Measurements from ENCODE around the gene P2RX7.
A peak's percentile ranks its signal among the peaks of the same experiment; 100 is the strongest.
"Not testable (repeated sequence)": the region's sequence is repeated elsewhere in the genome, so short reads cannot be mapped to it uniquely, and the experiment has no call there.

The P2RX7 gene

DNA sequence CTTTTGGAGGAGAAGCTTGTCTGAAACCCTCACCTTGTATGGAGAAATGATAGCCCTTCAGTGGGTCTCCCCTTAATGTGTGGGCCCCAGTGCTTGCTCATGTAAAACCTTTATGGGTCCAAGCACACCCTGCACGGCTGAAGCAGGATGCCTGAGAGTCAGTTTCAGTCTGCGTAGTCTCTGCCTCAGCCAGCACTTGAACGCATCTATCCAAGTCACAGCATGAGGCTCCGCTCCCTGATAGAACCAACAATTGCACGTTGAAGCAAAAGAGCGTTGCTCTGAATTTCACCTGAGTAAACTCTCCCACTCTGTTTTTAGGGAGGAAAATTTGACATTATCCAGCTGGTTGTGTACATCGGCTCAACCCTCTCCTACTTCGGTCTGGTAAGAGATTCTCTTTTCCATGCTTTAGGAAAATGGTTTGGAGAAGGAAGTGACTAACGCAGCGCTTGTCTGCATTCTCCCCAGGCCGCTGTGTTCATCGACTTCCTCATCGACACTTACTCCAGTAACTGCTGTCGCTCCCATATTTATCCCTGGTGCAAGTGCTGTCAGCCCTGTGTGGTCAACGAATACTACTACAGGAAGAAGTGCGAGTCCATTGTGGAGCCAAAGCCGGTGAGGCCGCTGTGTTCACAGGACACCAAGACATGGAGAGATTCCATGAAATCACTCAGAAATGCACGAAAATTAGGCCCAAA lies 44.3 kb downstream of the P2RX7 start:
- DNase-seq, result no peak

DNA sequence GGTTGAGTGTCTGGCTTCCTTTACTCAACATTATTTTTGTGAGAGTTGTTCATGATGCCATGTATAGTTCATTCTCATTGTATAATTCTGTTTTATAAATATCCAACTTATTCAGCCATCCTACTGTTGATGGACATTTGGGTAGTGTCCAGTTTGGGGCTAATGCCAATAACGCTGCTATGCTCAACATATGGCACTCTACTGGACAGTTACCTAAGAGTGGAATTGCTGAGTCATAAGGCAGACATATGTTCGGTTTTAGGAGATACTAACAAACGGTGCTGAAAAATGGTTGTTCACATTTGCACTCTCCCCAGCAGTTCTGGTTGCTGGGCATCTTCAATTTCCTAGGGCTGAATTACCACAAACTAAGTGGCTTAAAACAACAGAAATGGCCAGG lies 48.5 kb downstream of the P2RX7 start:
- DNase-seq, result no peak

DNA sequence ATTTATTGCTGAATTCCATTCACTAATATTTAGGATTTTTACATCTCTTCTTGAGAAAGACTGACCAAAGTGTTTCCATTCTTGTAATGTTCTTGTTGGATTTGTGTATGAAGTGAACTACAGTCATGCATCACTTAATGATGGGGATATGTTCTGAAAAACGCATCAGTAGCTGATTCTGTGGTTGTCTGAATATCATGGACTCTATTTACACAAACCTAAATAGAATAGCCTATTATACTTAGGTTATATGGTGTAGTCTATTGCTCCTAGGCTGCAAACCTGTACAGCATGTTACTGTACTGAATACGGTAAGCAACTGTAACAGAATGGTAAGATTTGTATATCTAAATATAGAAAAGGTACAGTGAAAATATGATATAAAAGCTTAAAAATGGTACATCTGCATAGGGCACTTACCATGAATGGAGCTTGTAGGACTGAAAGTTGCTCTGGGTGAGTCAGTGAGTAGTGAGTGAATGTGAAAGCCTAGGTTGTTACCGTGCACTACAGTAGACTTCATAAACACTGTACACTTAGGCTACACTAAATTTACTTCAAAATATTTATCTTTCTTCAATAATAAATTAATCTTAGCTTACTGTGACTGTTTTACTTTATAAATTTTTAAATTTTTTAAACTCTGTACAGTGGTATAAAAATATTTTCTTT lies 49.7 kb downstream of the P2RX7 start:
- no peak for DNase-seq

DNA sequence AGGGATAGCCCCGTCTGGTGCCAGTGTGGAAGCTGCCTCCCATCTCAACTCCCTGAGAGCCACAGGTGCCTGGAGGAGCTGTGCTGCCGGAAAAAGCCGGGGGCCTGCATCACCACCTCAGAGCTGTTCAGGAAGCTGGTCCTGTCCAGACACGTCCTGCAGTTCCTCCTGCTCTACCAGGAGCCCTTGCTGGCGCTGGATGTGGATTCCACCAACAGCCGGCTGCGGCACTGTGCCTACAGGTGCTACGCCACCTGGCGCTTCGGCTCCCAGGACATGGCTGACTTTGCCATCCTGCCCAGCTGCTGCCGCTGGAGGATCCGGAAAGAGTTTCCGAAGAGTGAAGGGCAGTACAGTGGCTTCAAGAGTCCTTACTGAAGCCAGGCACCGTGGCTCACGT lies 51.7 kb downstream of the P2RX7 start:
- no peak for DNase-seq

DNA sequence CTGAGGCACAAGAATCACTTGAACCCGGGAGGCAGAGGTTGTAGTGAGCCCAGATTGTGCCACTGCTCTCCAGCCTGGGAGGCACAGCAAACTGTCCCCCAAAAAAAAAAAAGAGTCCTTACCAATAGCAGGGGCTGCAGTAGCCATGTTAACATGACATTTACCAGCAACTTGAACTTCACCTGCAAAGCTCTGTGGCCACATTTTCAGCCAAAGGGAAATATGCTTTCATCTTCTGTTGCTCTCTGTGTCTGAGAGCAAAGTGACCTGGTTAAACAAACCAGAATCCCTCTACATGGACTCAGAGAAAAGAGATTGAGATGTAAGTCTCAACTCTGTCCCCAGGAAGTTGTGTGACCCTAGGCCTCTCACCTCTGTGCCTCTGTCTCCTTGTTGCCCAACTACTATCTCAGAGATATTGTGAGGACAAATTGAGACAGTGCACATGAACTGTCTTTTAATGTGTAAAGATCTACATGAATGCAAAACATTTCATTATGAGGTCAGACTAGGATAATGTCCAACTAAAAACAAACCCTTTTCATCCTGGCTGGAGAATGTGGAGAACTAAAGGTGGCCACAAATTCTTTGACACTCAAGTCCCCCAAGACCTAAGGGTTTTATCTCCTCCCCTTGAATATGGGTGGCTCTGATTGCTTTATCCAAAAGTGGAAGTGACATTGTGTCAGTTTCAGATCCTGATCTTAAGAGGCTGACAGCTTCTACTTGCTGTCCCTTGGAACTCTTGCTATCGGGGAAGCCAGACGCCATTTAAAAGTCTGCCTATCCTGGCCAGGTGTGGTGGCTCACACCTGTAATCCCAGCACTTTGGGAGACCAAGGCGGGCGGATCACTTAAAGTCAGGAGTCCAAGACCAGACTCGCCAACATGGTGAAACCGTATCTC lies 52.6 kb downstream of the P2RX7 start:
- DNase-seq, result no peak

DNA sequence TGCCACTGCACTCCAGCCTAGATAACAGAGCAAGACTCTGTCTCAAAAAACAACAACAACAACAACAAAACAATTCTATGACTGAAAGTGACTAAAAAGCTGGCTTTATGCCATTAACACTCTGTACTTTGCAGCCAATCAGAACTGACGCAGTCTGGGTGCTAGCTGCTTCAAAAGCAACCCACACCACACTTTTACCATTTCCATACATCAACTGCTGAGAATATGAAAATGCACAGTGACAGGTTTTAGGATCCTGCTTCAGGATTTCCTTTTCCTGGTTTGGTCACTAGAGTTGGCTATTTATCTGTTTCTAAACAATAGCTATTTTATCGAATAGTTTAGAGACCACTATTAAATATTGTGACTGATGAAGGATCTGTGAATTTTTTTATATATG lies 54.1 kb downstream of the P2RX7 start:
- no peak for DNase-seq

DNA sequence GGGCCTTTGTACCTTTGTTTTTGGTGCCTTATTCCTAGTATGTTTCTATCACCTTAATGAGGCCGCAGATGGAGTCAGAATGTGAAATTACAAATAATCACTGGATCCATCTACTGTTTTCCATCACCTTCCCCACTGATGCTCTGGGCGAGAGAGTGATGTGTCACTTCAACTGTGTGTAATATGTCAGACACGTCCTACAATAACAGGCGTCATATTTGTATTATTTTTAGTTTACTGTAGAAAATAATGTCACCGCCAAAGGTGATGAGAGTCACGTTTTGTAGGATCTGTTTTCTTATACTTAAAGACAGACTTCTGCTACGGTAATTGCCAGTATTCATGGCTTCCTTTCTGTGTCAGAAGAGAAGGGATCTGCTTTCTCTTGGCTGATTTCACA lies 54.8 kb downstream of the P2RX7 start:
- DNase-seq, result no peak

DNA sequence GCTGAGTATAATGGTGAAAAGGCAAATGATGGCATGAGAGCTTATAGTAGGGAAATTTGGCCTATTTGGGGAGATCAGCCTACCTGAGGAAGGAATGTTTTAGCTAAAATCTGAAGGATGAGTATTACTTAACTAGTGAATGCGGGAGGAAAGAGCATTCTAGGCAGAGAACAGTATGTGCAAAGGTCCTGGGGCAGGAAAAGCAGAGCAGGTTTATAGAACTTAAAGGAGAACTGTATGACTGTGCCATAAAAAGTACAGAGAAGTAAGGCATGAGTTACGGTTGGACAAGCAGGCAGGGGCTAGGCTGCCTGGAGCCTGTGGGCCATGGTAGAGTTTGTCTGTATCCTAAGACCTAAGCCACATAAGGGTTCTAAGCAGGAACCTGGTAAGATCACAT lies 55.6 kb downstream of the P2RX7 start:
- no peak for DNase-seq

DNA sequence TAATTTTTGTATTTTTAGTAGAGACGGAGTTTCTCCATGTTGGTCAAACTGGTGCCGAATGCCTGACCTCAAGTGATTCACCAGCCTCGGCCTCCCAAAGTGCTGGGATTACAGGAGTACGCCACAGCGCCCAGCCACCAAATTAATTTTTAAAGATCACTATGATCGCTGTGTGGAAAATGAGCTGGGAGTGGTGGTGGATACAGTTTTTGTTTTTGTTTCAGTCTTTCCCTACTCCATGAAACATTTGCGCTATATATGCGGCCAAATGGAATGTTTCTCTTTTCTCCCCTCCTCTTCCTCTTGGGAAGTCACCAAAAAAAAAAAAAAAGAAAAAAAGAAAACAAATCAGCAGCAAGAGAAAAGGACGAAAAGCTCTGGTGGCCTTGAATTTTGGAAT lies 56.5 kb downstream of the P2RX7 start:
- DNase-seq, result no peak

DNA sequence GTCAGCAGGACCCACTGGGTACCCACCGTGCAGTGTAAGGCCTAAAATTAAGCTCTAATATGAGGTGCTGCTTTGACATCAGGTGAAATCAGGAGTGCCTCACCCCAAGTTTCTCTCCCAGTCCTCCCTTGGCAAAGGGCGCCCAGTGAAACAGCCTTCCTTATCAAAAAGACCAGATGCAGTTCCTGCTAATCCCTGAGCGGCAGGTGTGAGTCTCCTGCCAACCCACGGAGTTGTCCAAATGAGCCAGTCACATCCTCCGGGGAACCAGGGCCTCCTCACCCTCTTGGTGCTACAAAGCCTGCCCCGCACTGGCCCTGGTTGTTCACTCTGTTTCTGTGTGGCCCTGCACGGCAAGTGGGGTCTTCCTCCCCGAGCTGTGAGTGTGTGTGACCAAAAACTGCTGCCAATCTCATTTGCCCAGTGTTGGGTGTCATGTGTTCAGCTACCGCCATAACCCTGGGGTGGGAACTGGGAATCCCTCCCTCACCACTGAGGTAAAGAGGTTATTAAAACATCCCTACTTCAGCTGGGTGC lies 57.0 kb downstream of the P2RX7 start:
- DNase-seq, result no peak

DNA sequence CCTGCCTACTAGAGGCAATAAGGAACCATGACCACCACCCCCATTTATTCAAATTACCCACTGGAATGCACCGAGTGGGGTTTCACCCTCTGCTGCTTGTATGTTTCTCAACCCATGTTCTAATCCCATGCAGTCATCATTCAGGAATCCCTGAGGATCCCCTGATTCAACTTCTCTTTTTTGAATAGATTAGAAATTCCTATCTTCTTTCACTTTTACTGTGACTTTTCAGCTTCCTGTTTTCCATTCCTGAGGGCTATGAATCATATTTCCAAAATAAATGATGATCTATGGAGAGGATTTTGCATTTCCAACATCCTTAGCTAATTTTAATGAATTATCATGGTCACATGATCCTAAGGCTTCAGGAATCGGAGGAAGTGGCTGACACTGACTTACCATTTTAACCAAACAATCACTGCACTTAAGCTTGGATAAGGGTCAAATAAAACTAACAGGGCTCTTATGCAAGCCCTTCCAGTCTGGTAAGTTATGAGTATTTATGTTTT lies 57.9 kb downstream of the P2RX7 start:
- no peak for DNase-seq

DNA sequence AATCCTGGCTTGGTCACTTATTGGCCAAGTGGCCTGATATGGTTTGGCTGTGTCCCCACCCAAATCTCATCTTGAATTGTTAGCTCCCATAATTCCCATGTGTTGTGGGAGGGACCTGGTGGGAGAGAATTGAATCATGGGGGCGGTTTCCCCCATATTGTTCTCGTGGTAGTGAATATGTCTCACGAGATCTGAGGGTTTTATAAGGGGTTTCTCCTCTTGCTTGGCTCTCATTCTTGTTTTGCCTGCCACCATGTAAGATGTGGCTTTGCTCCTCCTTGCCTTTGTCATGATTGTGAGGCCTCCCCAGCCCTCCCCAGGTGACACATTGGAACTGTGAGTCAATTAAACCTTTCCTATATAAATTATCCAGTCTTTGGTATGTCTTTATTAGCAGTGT lies 58.5 kb downstream of the P2RX7 start:
- no peak for DNase-seq

DNA sequence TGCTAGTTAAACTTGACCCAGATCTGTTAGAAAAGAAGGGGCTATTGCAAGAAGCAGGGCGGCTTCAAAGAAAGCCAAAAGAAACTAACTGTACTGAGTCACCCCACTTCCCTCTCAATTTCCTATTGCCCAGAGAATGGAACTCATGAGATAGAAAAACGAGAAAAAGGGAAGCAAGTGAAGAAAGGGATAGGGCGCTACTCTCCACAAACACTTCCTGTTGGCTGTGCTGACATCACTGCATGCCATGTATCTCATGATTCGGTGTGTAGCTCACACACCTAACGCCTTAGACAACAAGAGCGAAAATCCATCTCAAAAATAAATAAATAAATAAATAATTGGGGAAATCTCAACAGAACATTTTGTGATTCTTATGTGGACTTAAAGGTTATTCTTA lies 64.2 kb downstream of the P2RX7 start:
- no peak for DNase-seq

DNA sequence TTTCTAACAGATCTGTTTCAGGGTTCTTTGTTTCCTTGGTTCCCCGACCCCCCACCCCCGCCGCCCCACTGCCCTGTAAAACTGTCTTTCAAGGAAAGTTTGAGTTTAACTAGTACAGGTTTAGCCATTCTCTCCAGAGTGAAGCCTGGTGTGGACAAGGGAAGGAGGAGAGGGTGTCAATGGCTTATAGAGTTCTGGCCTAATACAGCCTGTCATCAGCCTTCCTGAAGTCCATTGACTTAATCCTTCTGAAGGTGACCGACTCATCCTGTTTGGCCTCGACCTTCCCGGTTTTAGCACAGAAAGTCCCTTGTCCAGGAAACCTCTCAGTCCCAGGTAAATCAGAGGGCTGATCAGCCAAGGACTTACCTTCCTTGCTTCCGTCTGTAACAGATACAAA lies 66.3 kb downstream of the P2RX7 start:
- no peak for DNase-seq

DNA sequence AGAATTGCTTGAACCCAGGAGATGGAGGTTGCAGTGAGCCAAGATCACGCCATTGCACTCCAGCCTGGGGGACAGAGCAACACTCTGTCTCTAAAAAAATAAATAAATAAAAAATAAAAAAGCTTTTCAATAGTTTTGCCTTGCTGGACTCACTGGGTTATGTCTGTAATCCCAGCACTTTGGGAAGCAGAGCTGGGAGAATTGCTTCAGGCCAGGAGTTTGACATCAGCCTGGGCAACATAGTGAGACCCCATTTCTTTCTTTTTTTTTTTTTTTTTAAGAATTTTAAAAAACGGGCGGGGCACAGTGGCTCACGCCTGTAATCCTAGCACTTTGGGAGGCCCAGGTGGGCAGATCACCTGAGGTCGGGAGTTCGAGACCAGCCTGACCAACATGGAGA lies 68.5 kb downstream of the P2RX7 start:
- not testable (repeated sequence) for DNase-seq

DNA sequence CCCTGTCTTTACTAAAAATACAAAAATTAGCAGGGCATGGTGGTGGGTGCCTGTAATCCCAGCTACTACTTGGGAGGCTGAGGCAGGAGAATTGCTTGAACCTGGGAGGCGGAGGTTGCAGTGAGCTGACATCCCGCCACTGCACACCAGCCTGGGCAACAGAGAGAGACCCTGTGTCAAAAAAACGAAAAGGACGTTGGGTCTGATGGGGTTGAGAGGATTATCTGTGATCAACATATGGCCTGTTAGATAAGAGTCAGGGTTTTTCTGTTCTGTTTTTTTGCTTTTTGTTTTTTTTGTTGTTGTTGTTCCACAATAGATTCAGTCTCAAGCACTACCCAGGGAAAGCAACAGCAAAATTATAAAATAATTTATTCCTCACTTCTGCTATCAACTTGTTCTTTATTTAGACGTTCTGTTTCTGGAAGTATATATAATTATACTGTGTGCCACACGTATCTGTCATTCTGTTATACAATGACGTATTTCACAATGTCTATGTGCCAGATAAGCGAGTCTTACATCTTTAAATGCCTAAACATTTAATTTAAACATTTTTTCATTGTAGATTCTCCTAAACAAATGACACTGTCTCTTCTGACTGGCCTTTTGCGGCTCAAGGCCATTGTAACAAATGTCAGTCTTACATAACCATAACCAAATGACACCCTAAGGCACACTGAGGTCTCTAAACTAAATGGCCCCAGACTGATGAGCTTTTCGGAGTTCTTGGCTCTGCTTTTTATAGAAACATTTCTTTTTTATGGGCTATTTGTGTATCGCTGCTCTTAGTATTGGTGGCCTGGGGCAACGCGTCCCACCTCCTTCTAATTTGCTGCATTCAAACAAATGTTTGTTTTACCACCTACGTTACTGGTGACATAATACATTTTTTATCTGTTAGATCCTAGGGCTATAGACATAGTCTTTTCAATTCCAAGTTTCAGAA lies 70.0 kb downstream of the P2RX7 start:
- no peak for DNase-seq

DNA sequence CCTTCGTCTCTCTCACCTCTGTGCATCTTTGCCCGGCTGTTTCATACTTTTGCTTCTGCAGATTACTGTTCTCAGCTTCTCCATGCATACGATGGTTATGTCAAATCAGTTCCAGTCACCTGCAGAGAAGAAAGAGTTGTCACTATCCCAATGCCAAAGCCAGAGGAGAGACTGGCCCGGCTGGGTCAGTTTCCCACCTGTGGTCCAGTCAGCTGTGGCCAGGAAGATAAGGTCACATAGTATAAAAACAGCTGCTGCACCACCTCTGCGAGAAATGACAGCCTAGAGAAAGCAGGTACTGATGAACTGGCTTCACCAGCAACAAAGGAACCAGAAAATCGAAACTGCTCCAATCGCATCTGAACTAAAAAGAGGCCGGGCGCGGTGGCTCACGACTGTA lies 70.8 kb downstream of the P2RX7 start:
- no peak for DNase-seq

DNA sequence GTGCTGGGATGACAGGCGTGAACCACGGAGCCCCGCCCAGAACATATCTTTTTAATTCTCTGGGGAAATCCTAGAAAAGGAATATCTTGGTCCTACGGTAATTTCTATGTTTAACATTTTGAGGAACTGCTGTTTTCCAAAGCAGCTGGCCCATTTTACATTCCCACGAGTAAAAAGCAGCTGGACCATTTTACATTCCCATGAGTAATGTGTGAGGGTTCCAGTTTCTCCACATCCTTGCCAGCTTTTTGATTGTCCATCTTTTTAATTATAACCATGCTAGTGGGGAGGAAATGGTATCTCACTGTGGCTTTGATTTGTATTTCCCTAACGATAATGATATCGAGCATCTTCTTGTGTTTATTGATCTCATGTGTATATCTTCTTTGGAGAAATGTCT lies 72.8 kb downstream of the P2RX7 start:
- DNase-seq, result no peak

DNA sequence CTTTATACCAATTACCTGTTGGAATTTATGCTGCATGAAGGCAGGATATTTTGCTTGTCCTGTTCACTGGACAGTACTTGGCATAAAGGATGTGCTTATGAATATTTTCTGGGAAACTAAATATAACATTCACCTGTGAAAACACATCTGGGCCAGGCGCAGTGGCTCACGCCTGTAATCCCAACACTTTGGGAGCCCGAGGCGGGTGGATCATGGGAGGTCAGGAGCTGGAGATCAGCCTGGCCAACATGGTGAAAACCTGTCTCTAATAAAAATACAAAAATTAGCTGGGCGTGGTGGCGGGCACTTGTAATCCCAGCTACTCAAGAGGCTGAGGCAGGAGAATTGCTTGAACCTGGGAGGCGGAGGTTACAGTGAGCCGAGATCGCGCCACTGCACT lies 75.9 kb downstream of the P2RX7 start:
- not testable (repeated sequence) for DNase-seq

DNA sequence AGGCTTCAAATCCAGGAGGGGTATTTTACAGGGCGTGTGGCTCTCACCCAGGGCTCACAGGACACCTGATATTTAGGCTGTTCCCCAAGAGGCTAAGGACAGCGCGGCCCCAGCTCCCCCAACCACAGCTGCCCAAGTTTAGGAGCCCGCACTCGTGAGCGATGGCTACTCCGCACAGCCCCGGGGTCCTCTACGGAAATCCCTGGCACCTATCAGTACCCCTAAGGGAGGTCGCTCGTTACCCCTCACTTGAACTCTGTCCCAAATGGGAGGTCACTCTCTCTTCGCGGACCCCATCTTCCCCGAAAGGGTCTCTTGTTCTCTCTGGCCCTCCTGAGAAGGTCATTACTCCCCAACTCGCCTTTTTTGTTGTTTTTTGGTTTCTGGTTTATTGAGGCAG lies 76.5 kb downstream of the P2RX7 start:
- no peak for DNase-seq

DNA sequence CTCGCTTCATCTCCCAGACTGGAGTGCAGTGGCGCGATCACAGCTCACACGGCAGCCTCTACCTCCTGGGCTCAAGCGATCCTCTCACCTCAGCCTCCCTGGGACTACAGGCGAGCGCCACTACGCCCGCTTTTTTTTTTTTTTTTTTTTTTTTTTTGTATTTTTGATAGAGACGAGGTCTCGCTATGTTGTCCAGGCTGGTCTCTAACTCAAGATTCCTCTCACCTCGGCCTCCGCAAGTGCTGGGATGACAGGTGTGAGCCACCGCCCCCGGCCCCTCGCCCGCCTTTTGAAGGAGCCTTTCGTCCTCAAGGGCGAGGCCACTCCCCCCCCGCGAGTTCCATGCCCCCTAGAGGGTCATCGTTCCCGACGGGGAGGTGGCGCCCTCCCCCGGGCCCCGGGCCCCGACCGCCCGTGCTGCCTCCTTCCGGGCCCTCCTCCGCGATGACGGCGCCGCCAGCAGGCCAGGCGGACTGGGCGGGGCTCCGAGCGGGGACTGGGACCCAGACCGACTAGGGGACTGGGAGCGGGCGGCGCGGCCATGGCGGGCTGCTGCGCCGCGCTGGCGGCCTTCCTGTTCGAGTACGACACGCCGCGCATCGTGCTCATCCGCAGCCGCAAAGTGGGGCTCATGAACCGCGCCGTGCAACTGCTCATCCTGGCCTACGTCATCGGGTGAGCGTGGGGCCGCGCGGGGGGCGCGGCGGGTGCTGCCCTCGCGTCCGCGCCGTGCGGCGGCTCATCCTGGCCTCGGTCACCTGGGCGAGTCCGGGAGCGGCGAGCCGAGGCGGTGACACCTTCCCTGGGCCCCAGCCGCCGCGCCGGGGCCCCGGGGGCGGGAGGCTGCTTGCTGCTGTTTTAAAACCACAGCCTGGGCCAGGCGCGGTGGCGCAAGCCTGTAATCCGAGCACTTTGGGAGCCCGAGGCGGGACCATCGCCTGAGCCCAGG lies 77.2 kb downstream of the P2RX7 start, which contains the start of gene P2RX4:
P2RX4 (plus strand) TSS at position 506 of the 949 bp plus-strand sequence; CDS start at position 542, 36 bp downstream.
- DNase-seq, result peak; percentile 89
